ENCODE results near the gene PC. TPM values are rescaled to one million over a fixed set of nuclear protein-coding genes. Genes with fewer than 3 reads are reported as not detected.

PC gene
- total and polyA plus RNA-seq, 7 experiments from 2014 or later, result 4.9 to 11.2 (median 9.5) TPM

- DNase-seq, result peak; percentile 42 to 76 (median 63)
- Histone ChIP-seq H3K27me3 (ENCODE audit: control insufficient read depth in 2 of 2, insufficient read depth in 2 of 2, low read length in 2 of 2) (no peaks in the 10 kb centered on the region), H3K27ac (ENCODE audit: low read depth, low read length) (no peak overlapping the region), H3K9me3 (ENCODE audit: control insufficient read depth in 2 of 3, low read length in 3 of 3) (no peaks in the 10 kb centered on the region), H3K4me1 (ENCODE audit: control insufficient read depth in 2 of 2, insufficient read depth in 2 of 2, low read length in 2 of 2) (peaks cover 0 to 7% of the 10 kb centered on the region in 2 donors), H3K36me3 (ENCODE audit: control insufficient read depth in 2 of 3, insufficient read depth in 3 of 3, low read length in 3 of 3) (peaks cover 0 to 15% (median 0%) of the 10 kb centered on the region in 3 experiments), H3K4me3 (ENCODE audit: low read length) (no peak overlapping the region)
- H3K27ac Mint-ChIP-seq, result peak overlapping the region in 1 of 9 donors; percentile 9
- CTCF ChIA-PET, result interaction anchor here (0.6 to 1.6 kb wide), 3 partner anchors 13 to 176 kb away, joined by 3 to 6 read pairs (median 3); no protein-coding TSS in a partner anchor
- POLR2A ChIA-PET, result no interaction called here
- peaks cover 0 to 9% (median 0%) of the 10 kb centered on the region in 5 donors for H3K36me3 Mint-ChIP-seq
- H3K9me3 Mint-ChIP-seq, result no peaks in the 10 kb centered on the region
- H3K4me1 Mint-ChIP-seq, result peaks cover 0 to 13% (median 5%) of the 10 kb centered on the region in 7 donors
- peak; percentile 97 for ATAC-seq
- peak overlapping the region in 2 of 10 donors; percentile 25 to 28 for H3K4me3 Mint-ChIP-seq
- intact Hi-C loops (cut with micrococcal nuclease), result loop anchor here (1.0 kb wide), 3 partner anchors 13 to 175 kb away; no protein-coding TSS in a partner anchor
- no peaks in the 10 kb centered on the region for H3K27me3 Mint-ChIP-seq
Measured at GRCh38 chr11:66868726-66869566, 89.2 kb downstream of the PC start.

GRCh38 chr11:66868082-66868725, 90.0 kb downstream of the PC start:
- Histone ChIP-seq H3K27ac (ENCODE audit: low read depth, low read length) (no peak overlapping the region), H3K4me3 (ENCODE audit: low read length) (no peak overlapping the region), H3K27me3 (ENCODE audit: control insufficient read depth in 2 of 2, insufficient read depth in 2 of 2, low read length in 2 of 2) (no peaks in the 10 kb centered on the region), H3K4me1 (ENCODE audit: control insufficient read depth in 2 of 2, insufficient read depth in 2 of 2, low read length in 2 of 2) (peaks cover 0 to 7% of the 10 kb centered on the region in 2 donors), H3K36me3 (ENCODE audit: control insufficient read depth in 2 of 3, insufficient read depth in 3 of 3, low read length in 3 of 3) (peaks cover 0 to 15% (median 0%) of the 10 kb centered on the region in 3 experiments), H3K9me3 (ENCODE audit: control insufficient read depth in 2 of 3, low read length in 3 of 3) (no peaks in the 10 kb centered on the region)
- ChIA-PET POLR2A (no interaction called here), CTCF (interaction anchor here (1.1 kb wide), 1 partner anchor 172 kb away, joined by 3 read pairs; no protein-coding TSS in a partner anchor)
- Mint-ChIP-seq H3K9me3 (no peaks in the 10 kb centered on the region), H3K27me3 (no peaks in the 10 kb centered on the region), H3K27ac (peak overlapping the region in 1 of 9 donors; percentile 65), H3K4me1 (peaks cover 0 to 13% (median 5%) of the 10 kb centered on the region in 7 donors), H3K4me3 (no peak overlapping the region), H3K36me3 (peaks cover 0 to 9% (median 0%) of the 10 kb centered on the region in 5 donors)
- no peak for ATAC-seq
- intact Hi-C loops (cut with micrococcal nuclease), result loop anchor here (1.0 kb wide), 3 partner anchors 12 to 174 kb away; no protein-coding TSS in a partner anchor
- DNase-seq, result no peak

GRCh38 chr11:66867425-66868040, 90.7 kb downstream of the PC start:
- ChIA-PET POLR2A (no interaction called here), CTCF (interaction anchor here (1.1 kb wide), 1 partner anchor 171 kb away, joined by 3 read pairs; no protein-coding TSS in a partner anchor)
- intact Hi-C loops (cut with micrococcal nuclease), result loop anchor here (1.0 kb wide), 3 partner anchors 11 to 173 kb away; no protein-coding TSS in a partner anchor
- peaks cover 0 to 7% of the 10 kb centered on the region in 2 donors for H3K4me1 ChIP-seq (ENCODE audit: control insufficient read depth in 2 of 2, insufficient read depth in 2 of 2, low read length in 2 of 2)
- H3K4me3 ChIP-seq (ENCODE audit: low read length), result no peak overlapping the region
- ATAC-seq (no peak), DNase-seq (no peak)
- peaks cover 0 to 9% (median 0%) of the 10 kb centered on the region in 5 donors for H3K36me3 Mint-ChIP-seq
- H3K27ac ChIP-seq (ENCODE audit: low read depth, low read length), result no peak overlapping the region
- H3K27me3 Mint-ChIP-seq, result no peaks in the 10 kb centered on the region
- H3K36me3 ChIP-seq (ENCODE audit: control insufficient read depth in 2 of 3, insufficient read depth in 3 of 3, low read length in 3 of 3), result peaks cover 0 to 15% (median 0%) of the 10 kb centered on the region in 3 experiments
- H3K27ac Mint-ChIP-seq, result no peak overlapping the region
- peaks cover 0 to 13% (median 5%) of the 10 kb centered on the region in 7 donors for H3K4me1 Mint-ChIP-seq
- no peaks in the 10 kb centered on the region for H3K9me3 Mint-ChIP-seq
- no peak overlapping the region for H3K4me3 Mint-ChIP-seq
- H3K9me3 ChIP-seq (ENCODE audit: control insufficient read depth in 2 of 3, low read length in 3 of 3), result no peaks in the 10 kb centered on the region
- H3K27me3 ChIP-seq (ENCODE audit: control insufficient read depth in 2 of 2, insufficient read depth in 2 of 2, low read length in 2 of 2), result no peaks in the 10 kb centered on the region

- intact Hi-C loops (cut with micrococcal nuclease), result no loop called here
- CTCF ChIA-PET, result no interaction called here
- H3K27ac Mint-ChIP-seq, result no peak overlapping the region
Measured at GRCh38 chr11:66866511-66866986, 91.6 kb downstream of the PC start.

GRCh38 chr11:66866007-66866406, 92.2 kb downstream of the PC start:
- H3K4me3 Mint-ChIP-seq, result no peak overlapping the region
- peaks cover 0 to 5% (median 0%) of the 10 kb centered on the region in 5 donors for H3K36me3 Mint-ChIP-seq
- no peaks in the 10 kb centered on the region for H3K9me3 ChIP-seq (ENCODE audit: control insufficient read depth in 2 of 3, low read length in 3 of 3)
- no peak overlapping the region for H3K27ac ChIP-seq (ENCODE audit: low read depth, low read length)
- no peaks in the 10 kb centered on the region for H3K27me3 Mint-ChIP-seq
- H3K4me3 ChIP-seq (ENCODE audit: low read length), result no peak overlapping the region
- ChIA-PET POLR2A (interaction anchor here (1.8 kb wide), 1 partner anchor 24 kb away, joined by 4 read pairs; no protein-coding TSS in a partner anchor), CTCF (no interaction called here)
- H3K27me3 ChIP-seq (ENCODE audit: control insufficient read depth in 2 of 2, insufficient read depth in 2 of 2, low read length in 2 of 2), result no peaks in the 10 kb centered on the region
- no peak for DNase-seq
- intact Hi-C loops (cut with micrococcal nuclease), result no loop called here
- H3K27ac Mint-ChIP-seq, result no peak overlapping the region
- peaks cover 0 to 11% (median 0%) of the 10 kb centered on the region in 3 experiments for H3K36me3 ChIP-seq (ENCODE audit: control insufficient read depth in 2 of 3, insufficient read depth in 3 of 3, low read length in 3 of 3)
- no peak for ATAC-seq
- H3K9me3 Mint-ChIP-seq, result no peaks in the 10 kb centered on the region
- H3K4me1 Mint-ChIP-seq, result peaks cover 0 to 13% (median 5%) of the 10 kb centered on the region in 7 donors
- H3K4me1 ChIP-seq (ENCODE audit: control insufficient read depth in 2 of 2, insufficient read depth in 2 of 2, low read length in 2 of 2), result peaks cover 0 to 7% of the 10 kb centered on the region in 2 donors

More at GRCh38 chr11:66866511-66866986, 91.6 kb downstream of the PC start:
- Histone ChIP-seq H3K4me1 (ENCODE audit: control insufficient read depth in 2 of 2, insufficient read depth in 2 of 2, low read length in 2 of 2) (peaks cover 0 to 7% of the 10 kb centered on the region in 2 donors), H3K27ac (ENCODE audit: low read depth, low read length) (no peak overlapping the region), H3K27me3 (ENCODE audit: control insufficient read depth in 2 of 2, insufficient read depth in 2 of 2, low read length in 2 of 2) (no peaks in the 10 kb centered on the region), H3K36me3 (ENCODE audit: control insufficient read depth in 2 of 3, insufficient read depth in 3 of 3, low read length in 3 of 3) (peaks cover 0 to 15% (median 0%) of the 10 kb centered on the region in 3 experiments), H3K9me3 (ENCODE audit: control insufficient read depth in 2 of 3, low read length in 3 of 3) (no peaks in the 10 kb centered on the region), H3K4me3 (ENCODE audit: low read length) (no peak overlapping the region)
- H3K36me3 Mint-ChIP-seq, result peaks cover 0 to 8% (median 0%) of the 10 kb centered on the region in 5 donors
- no peak overlapping the region for H3K4me3 Mint-ChIP-seq
- H3K9me3 Mint-ChIP-seq, result no peaks in the 10 kb centered on the region
- no peak for DNase-seq
- POLR2A ChIA-PET, result interaction anchor here (1.8 kb wide), 1 partner anchor 24 kb away, joined by 4 read pairs; no protein-coding TSS in a partner anchor
- H3K27me3 Mint-ChIP-seq, result no peaks in the 10 kb centered on the region
- H3K4me1 Mint-ChIP-seq, result peaks cover 0 to 13% (median 5%) of the 10 kb centered on the region in 7 donors
- no peak for ATAC-seq

All from naive thymus-derived CD4-positive, alpha-beta T cell (primary cell).